GM12891 (cell line): ENCODE results near the gene EVI5L.

Experiments used
- POLR2A ChIP-seq: IDR thresholded peaks from 2 replicates; pipeline ENCODE4 v1.6.1; 2011; ENCODE audit warnings: low read depth, low read length, control low read depth
- POLR2AphosphoS5 ChIP-seq: IDR thresholded peaks from 2 replicates; pipeline ENCODE4 v1.6.1; 2011; ENCODE audit warnings: low read depth, low read length, control low read depth

DNA sequence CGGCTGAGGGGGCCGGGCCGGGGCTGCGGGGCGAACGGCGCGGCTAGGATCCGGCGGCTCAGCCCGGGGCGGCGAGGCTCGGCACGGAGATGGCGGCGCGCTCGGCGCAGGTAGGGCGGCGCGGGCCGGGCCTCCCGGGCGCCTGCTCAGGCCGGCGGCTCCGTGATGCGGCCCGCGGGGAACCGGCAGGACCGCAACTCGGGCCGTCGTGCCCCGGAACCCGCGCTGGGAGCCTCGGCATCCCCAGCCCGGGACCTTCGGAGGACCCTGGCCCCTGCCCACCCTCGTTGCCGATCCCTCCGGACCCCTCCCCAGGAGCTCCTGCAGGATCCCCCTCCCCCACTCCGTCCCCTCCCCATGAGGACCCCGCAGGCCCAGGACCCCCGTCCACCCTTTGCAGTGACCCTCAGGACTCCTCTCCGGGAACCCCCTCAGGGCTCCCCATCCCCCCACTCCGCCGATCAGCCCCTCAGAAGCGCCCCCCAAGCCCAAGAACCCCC lies 304 bp downstream of the EVI5L start:
- no peak for TF ChIP-seq POLR2AphosphoS5
- TF ChIP-seq POLR2A: no peak
